ENCODE results near the gene AJAP1.

The AJAP1 gene

GRCh38 chr1:4786055-4786454 is 131.6 kb downstream of the AJAP1 start:
- no peak for TF ChIP-seq CTCF (IDR thresholded peaks at IDR 0.05; ENCODE audit: insufficient read depth, low read depth, low read length, missing control alignments)
- H3K4me3 ChIP-seq (ENCODE audit: low read length): no peak overlapping the region
- no peak for DNase-seq (ENCODE audit: low read depth)

- TF ChIP-seq CTCF (IDR thresholded peaks at IDR 0.05; ENCODE audit: insufficient read depth, low read depth, low read length, missing control alignments): no peak
- H3K4me3 ChIP-seq (ENCODE audit: low read length): no peak overlapping the region
- no peak for DNase-seq (ENCODE audit: low read depth)
Observed at GRCh38 chr1:4787551-4787950, 133.1 kb downstream of the AJAP1 start.

- no peak overlapping the region for H3K4me3 ChIP-seq (ENCODE audit: low read length)
- no peak for TF ChIP-seq CTCF (IDR thresholded peaks at IDR 0.05; ENCODE audit: insufficient read depth, low read depth, low read length, missing control alignments)
- DNase-seq (ENCODE audit: low read depth): no peak
Observed at GRCh38 chr1:4792565-4792964, 138.2 kb downstream of the AJAP1 start.

GRCh38 chr1:4794020-4794780 is 139.8 kb downstream of the AJAP1 start:
- no peak for DNase-seq (ENCODE audit: low read depth)
- no peak overlapping the region for H3K4me3 ChIP-seq (ENCODE audit: low read length)
- TF ChIP-seq CTCF (IDR thresholded peaks at IDR 0.05; ENCODE audit: insufficient read depth, low read depth, low read length, missing control alignments): no peak

GRCh38 chr1:4796161-4797015 is 142.0 kb downstream of the AJAP1 start:
- no peak for DNase-seq (ENCODE audit: low read depth)
- no peak for TF ChIP-seq CTCF (IDR thresholded peaks at IDR 0.05; ENCODE audit: insufficient read depth, low read depth, low read length, missing control alignments)
- H3K4me3 ChIP-seq (ENCODE audit: low read length): no peak overlapping the region

GRCh38 chr1:4797016-4797410 is 142.6 kb downstream of the AJAP1 start:
- H3K4me3 ChIP-seq (ENCODE audit: low read length): no peak overlapping the region
- TF ChIP-seq CTCF (IDR thresholded peaks at IDR 0.05; ENCODE audit: insufficient read depth, low read depth, low read length, missing control alignments): no peak

More at GRCh38 chr1:4797016-4797410, 142.6 kb downstream of the AJAP1 start:
- DNase-seq (ENCODE audit: low read depth): no peak

All from epithelial cell of esophagus (primary cell).